Lung (tissue), 12 donors: Measurements from ENCODE around the gene RAD23B. TPM values are rescaled to one million over a fixed set of nuclear protein-coding genes. Genes with fewer than 3 reads are reported as not detected.

Experiments used
- ATAC-seq: fragments of 200-7000 bp; cut with Tn5 transposase; one replicate; pipeline ENCODE4 v1.9.1; 2020; ENCODE audit warnings: moderate number of reproducible peaks; ENCODE audit not compliant: insufficient read depth, low FRiP score
- DNase-seq, 3 donors: peaks; one replicate each; pipeline ENCODE4 v3.0.0-alpha.2; 2013 to 2017
- H3K27ac ChIP-seq, 2 donors: one replicate each; pipeline ENCODE4 v1.5.1; 2013; ENCODE audit warnings: mild to moderate bottlenecking in 2 of 2, moderate library complexity in 2 of 2, control low read depth in 1 of 2, inconsistent platforms in 1 of 2, low read depth in 1 of 2, low read length in 1 of 2
- H3K27me3 ChIP-seq, 3 donors: one replicate each; pipeline ENCODE4 v1.5.1; 2013; ENCODE audit warnings: low read length in 2 of 3; ENCODE audit not compliant: control insufficient read depth in 3 of 3, insufficient read depth in 3 of 3
- H3K36me3 ChIP-seq, 4 donors: one replicate each; pipeline ENCODE4 v1.5.1; 2013; ENCODE audit warnings: low read length in 4 of 4, mild to moderate bottlenecking in 1 of 4, moderate library complexity in 1 of 4; ENCODE audit not compliant: control insufficient read depth in 4 of 4, insufficient read depth in 4 of 4
- H3K4me1 ChIP-seq, 5 donors: one replicate each; pipeline ENCODE4 v1.5.1; 2013; ENCODE audit warnings: low read length in 5 of 5, mild to moderate bottlenecking in 2 of 5, moderate library complexity in 1 of 5; ENCODE audit not compliant: control insufficient read depth in 5 of 5, insufficient read depth in 5 of 5
- H3K4me3 ChIP-seq: one replicate; pipeline ENCODE4 v1.5.1; 2013; ENCODE audit warnings: mild to moderate bottlenecking, control low read depth, moderate library complexity
- H3K9ac ChIP-seq, 2 donors: one replicate each; pipeline ENCODE4 v1.5.1; 2013; ENCODE audit warnings: low read length in 2 of 2, control low read depth in 1 of 2; ENCODE audit not compliant: insufficient read depth in 1 of 2
- H3K9me3 ChIP-seq, 4 donors: one replicate each; pipeline ENCODE4 v1.5.1; 2013; ENCODE audit warnings: low read length in 3 of 4, mild to moderate bottlenecking in 1 of 4, moderate library complexity in 1 of 4; ENCODE audit not compliant: control insufficient read depth in 4 of 4, insufficient read depth in 3 of 4
- CTCF ChIP-seq: IDR thresholded peaks from 2 replicates; pipeline ENCODE4 v1.5.1; 2012; ENCODE audit warnings: mild to moderate bottlenecking; ENCODE audit errors: control extremely low read depth, extremely low read depth
- WGBS, 2 donors: extraction: QIAGEN DNeasy Blood & Tissue Kit; methylation state at CpG; one replicate each; pipeline ENCODE4 v1.1.7; 2013; 5-methylcytosine and 5-hydroxymethylcytosine counted together
- polyA plus RNA-seq, 2 donors: library from polyadenylated mRNA; stranded (reverse); fragments of 200-250 nt; gene quantifications; one replicate each; pipeline ENCODE4 v1.2.1, GENCODE V29; 2013
- total RNA-seq, 2 donors: library from RNA; depleted of rRNA in 1 of 2; stranded (reverse); fragments of >200 nt in 1 of 2; gene quantifications; one replicate each; pipeline ENCODE4 v1.2.1, GENCODE V29; 2014 to 2021
- donor health status: control.
- donor health status: control.
- donor health status: Bipolar disorder and iron deficiency.
- donor health status: healthy.
- donor health status: DM: yes; HTN: yes; CAD: no.

Gene RAD23B
- total and polyA plus RNA-seq, 4 donors: 37.9 to 114 (median 62.3) TPM

- Histone ChIP-seq H3K4me3 (no peak overlapping the region), H3K27ac (no peak overlapping the region), H3K9me3 (peaks cover 0 to 3% (median 1%) of the 10 kb centered on the region in 4 donors), H3K4me1 (no peaks in the 10 kb centered on the region), H3K9ac (no peak overlapping the region), H3K27me3 (no peaks in the 10 kb centered on the region), H3K36me3 (peaks cover 7 to 32% (median 23%) of the 10 kb centered on the region in 4 donors)
- DNase-seq: no peak
- ATAC-seq: no peak
- TF ChIP-seq CTCF: no peak
- whole genome bisulfite sequencing, 2 donors: 95 to 98% methylated on average over 1 of the region's 1 CpG
Measured at GRCh38 chr9:107325842-107326241, 42.8 kb downstream of the RAD23B start.

- TF ChIP-seq CTCF: no peak
- H3K9me3 ChIP-seq: peaks cover 0 to 3% (median 1%) of the 10 kb centered on the region in 4 donors
- peaks cover 12 to 47% (median 34%) of the 10 kb centered on the region in 4 donors for H3K36me3 ChIP-seq
- H3K9ac ChIP-seq: no peak overlapping the region
- DNase-seq (no peak), ATAC-seq (no peak)
- H3K27me3 ChIP-seq: no peaks in the 10 kb centered on the region
- no peaks in the 10 kb centered on the region for H3K4me1 ChIP-seq
- no peak overlapping the region for H3K4me3 ChIP-seq
- 98% methylated on average over 7 of the region's 7 CpGs for WGBS, 2 donors
- no peak overlapping the region for H3K27ac ChIP-seq
Measured at GRCh38 chr9:107328510-107328909, 45.4 kb downstream of the RAD23B start.

GRCh38 chr9:107330420-107330819 is 47.3 kb downstream of the RAD23B start:
- H3K9ac ChIP-seq: no peak overlapping the region
- no peak for TF ChIP-seq CTCF
- ATAC-seq (no peak), DNase-seq (no peak)
- H3K36me3 ChIP-seq: peaks cover 18 to 44% (median 38%) of the 10 kb centered on the region in 4 donors
- H3K27ac ChIP-seq: no peak overlapping the region
- no peak overlapping the region for H3K4me3 ChIP-seq
- peaks cover 0 to 3% (median 1%) of the 10 kb centered on the region in 4 donors for H3K9me3 ChIP-seq
- H3K4me1 ChIP-seq: peaks cover 0 to 1% (median 0%) of the 10 kb centered on the region in 5 donors
- WGBS, 2 donors: 49 to 73% methylated on average over 2 of the region's 2 CpGs
- no peaks in the 10 kb centered on the region for H3K27me3 ChIP-seq

GRCh38 chr9:107332883-107333282 is 49.8 kb downstream of the RAD23B start:
- Histone ChIP-seq H3K4me3 (no peak overlapping the region), H3K4me1 (peaks cover 0 to 5% (median 2%) of the 10 kb centered on the region in 5 donors), H3K27ac (no peak overlapping the region), H3K9ac (no peak overlapping the region), H3K9me3 (no peaks in the 10 kb centered on the region), H3K27me3 (no peaks in the 10 kb centered on the region), H3K36me3 (peaks cover 19 to 34% (median 31%) of the 10 kb centered on the region in 4 donors)
- 95 to 97% methylated on average over 2 of the region's 2 CpGs for WGBS, 2 donors
- no peak for TF ChIP-seq CTCF
- ATAC-seq (no peak), DNase-seq (no peak)
